SK-N-SH (cell line): Measurements from ENCODE around the gene SMCO4.
A peak's percentile ranks its signal among the peaks of the same experiment; 100 is the strongest.

Experiments
- CTCF ChIP-seq: fragments of 200-600 bp; sonication (generic); IDR thresholded peaks from 2 replicates; pipeline ENCODE4 v1.6.1; 2017; ENCODE audit warnings: antibody characterized with exemption, mild to moderate bottlenecking, moderate library complexity
- PBX3 ChIP-seq: IDR thresholded peaks from 2 replicates; pipeline ENCODE4; 2012
- POLR2AphosphoS5 ChIP-seq: IDR thresholded peaks from 2 replicates; pipeline ENCODE4 v1.6.1; 2012; ENCODE audit warnings: low read depth, low read length
- RCOR1 ChIP-seq: fragments of 150-350 bp; IDR thresholded peaks from 2 replicates; pipeline ENCODE4 v1.6.1; 2017; ENCODE audit warnings: antibody characterized with exemption, low read length
- REST ChIP-seq: IDR thresholded peaks from 2 replicates; pipeline ENCODE4 v1.6.1; 2012; ENCODE audit warnings: mild to moderate bottlenecking, low read depth, low read length, moderate library complexity
- USF2 ChIP-seq: fragments of 150-350 bp; IDR thresholded peaks from 2 replicates; pipeline ENCODE4 v1.6.1; 2017; ENCODE audit warnings: antibody characterized with exemption, low read length, low read depth, borderline replicate concordance
- ZBTB33 ChIP-seq: IDR thresholded peaks from 2 replicates; pipeline ENCODE4 v1.4.0; 2012; ENCODE audit warnings: low read depth, borderline replicate concordance

- TF ChIP-seq RCOR1, result no peak
- no peak for TF ChIP-seq PBX3
- peak; percentile 59 for TF ChIP-seq CTCF
- TF ChIP-seq ZBTB33, result no peak
- TF ChIP-seq REST, result no peak
- TF ChIP-seq USF2, result no peak
- no peak for TF ChIP-seq POLR2AphosphoS5
Observed at GRCh38 chr11:93543292-93543977, at the start of gene SMCO4.
